ENCODE results near the gene SPATA6L. TPM values are rescaled to one million over a fixed set of nuclear protein-coding genes. Genes with fewer than 3 reads are reported as not detected.

The SPATA6L gene
- total and polyA plus RNA-seq, 2 of the 4 experiments (the other 2 are of a cell fraction), result 0.18 to 0.84 TPM

DNA sequence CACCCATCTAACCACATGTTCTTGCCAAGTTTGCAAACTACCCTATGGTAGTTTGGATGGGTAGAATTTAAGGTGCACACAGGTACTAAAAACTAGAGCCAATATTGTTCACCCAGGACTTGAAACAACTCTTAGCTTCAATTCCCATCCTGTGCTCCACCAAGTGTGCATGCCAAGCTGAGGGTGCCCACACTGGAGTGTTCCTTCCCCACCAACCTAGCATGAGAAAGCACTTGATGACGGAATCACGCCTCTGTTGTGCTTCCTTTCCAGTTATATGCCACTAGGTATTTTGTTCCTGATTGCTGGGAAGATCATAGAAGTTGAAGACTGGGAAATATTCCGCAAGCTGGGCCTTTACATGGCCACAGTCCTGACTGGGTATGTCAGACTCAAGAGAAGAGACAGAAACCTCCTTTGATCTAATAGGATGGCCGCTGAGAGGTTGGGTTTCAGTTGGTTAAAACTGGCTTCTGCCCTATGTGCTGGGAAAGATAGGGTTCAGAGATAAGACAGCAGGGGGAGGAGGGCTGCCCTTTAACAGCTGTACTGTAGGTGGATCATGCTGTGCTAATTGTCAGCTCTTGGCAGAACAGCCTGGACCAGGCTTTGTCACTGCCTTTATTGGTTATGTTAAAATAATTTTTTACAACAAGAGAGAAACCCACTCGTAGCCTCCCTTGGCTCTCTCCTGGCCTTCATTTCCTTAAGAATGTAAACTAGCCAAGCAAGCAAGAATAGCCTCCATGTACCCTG, 92.5 kb downstream of the SPATA6L start:
- Histone ChIP-seq H2BK5ac (ENCODE audit: low read depth, low read length, poor library complexity, severe bottlenecking) (no peak overlapping the region), H2BK20ac (ENCODE audit: low read depth, low read length) (no peak overlapping the region), H4K20me1 (ENCODE audit: insufficient read depth, low read length) (no peaks in the 10 kb centered on the region), H3K9me1 (ENCODE audit: insufficient read depth, low read length) (no peaks in the 10 kb centered on the region), H3K9me3 (ENCODE audit: control insufficient read depth, insufficient read depth, low read length) (no peaks in the 10 kb centered on the region), H3K4me3 (ENCODE audit: insufficient read depth, low read depth, low read length) (no peak overlapping the region), H3K9ac (ENCODE audit: low read depth, low read length) (no peak overlapping the region), H3K36me3 (ENCODE audit: control insufficient read depth, insufficient read depth, low read length) (peaks cover 2% of the 10 kb centered on the region), H3K23ac (ENCODE audit: low read depth, low read length) (no peak overlapping the region), H3K79me1 (ENCODE audit: low read depth in 1 of 2, low read length in 2 of 2) (no peaks in the 10 kb centered on the region), H3K4ac (ENCODE audit: low read depth, low read length) (no peak overlapping the region), H3K18ac (ENCODE audit: low read depth, low read length) (no peak overlapping the region), H2BK15ac (ENCODE audit: low read depth, low read length) (no peak overlapping the region), H3K4me1 (ENCODE audit: control insufficient read depth, insufficient read depth, low read length) (no peaks in the 10 kb centered on the region), H3K56ac (ENCODE audit: extremely low read depth, insufficient read depth, low read length) (no peak overlapping the region), H4K8ac (ENCODE audit: low read depth in 2 of 2, low read length in 2 of 2) (no peak overlapping the region), H4K5ac (ENCODE audit: low read depth, low read length) (no peak overlapping the region), H2AK5ac (ENCODE audit: low read depth, low read length) (no peak overlapping the region), H3K27ac (ENCODE audit: insufficient read depth, low read length) (no peak overlapping the region), H2BK120ac (ENCODE audit: low read depth, low read length) (no peak overlapping the region), H3K14ac (replicated peaks; ENCODE audit: low read depth, low read length) (no peak overlapping the region), H2AFZ (replicated peaks; ENCODE audit: low read length, poor library complexity) (no peak overlapping the region), H2AK9ac (replicated peaks; ENCODE audit: low read depth, low read length, poor library complexity) (no peak overlapping the region), H3K27me3 (ENCODE audit: control insufficient read depth, insufficient read depth, low read length) (peaks cover 3% of the 10 kb centered on the region; the same call in 1 of the 2 replicates), H4K91ac (ENCODE audit: insufficient read depth, low read depth, low read length) (no peak overlapping the region), H3K4me2 (ENCODE audit: low read depth, low read length) (no peak overlapping the region)
- ChIA-PET CTCF (no interaction called here), POLR2A (ENCODE audit: unreplicated experiment) (no interaction called here)
- DNase-seq (no peak), ATAC-seq (ENCODE audit: low read depth) (no peak)
- in situ Hi-C loops (cut with MboI; ENCODE audit: low sequenced_read_pairs) (no loop called here), dilution Hi-C loops (cut with HindIII; ENCODE audit: low sequenced_read_pairs, unreplicated experiment) (no loop called here), intact Hi-C loops (cut with micrococcal nuclease) (loop anchor here (10.0 kb wide), 1 partner anchor 61 kb away; no protein-coding TSS in a partner anchor)
- no CpG with 5 or more reads among the region's 5 CpGs for WGBS, 2 experiments (ENCODE audit: extremely low coverage in 2 of 2, insufficient read length in 1 of 2)
- TF ChIP-seq, protein P1, sequence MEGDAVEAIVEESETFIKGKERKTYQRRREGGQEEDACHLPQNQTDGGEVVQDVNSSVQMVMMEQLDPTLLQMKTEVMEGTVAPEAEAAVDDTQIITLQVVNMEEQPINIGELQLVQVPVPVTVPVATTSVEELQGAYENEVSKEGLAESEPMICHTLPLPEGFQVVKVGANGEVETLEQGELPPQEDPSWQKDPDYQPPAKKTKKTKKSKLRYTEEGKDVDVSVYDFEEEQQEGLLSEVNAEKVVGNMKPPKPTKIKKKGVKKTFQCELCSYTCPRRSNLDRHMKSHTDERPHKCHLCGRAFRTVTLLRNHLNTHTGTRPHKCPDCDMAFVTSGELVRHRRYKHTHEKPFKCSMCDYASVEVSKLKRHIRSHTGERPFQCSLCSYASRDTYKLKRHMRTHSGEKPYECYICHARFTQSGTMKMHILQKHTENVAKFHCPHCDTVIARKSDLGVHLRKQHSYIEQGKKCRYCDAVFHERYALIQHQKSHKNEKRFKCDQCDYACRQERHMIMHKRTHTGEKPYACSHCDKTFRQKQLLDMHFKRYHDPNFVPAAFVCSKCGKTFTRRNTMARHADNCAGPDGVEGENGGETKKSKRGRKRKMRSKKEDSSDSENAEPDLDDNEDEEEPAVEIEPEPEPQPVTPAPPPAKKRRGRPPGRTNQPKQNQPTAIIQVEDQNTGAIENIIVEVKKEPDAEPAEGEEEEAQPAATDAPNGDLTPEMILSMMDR (conservative IDR thresholded peaks at IDR 0.05; ENCODE audit: low read depth, low read length), result no peak
- no peak for TF ChIP-seq CHD1 (IDR thresholded peaks at IDR 0.05; ENCODE audit: low read depth, low read length)
- no peak for TF ChIP-seq RAD21 (IDR thresholded peaks at IDR 0.05; ENCODE audit: low read length)
- no peak for TF ChIP-seq POLR2A (IDR thresholded peaks at IDR 0.05; ENCODE audit: low read depth, low read length)
- TF ChIP-seq, protein P2, sequence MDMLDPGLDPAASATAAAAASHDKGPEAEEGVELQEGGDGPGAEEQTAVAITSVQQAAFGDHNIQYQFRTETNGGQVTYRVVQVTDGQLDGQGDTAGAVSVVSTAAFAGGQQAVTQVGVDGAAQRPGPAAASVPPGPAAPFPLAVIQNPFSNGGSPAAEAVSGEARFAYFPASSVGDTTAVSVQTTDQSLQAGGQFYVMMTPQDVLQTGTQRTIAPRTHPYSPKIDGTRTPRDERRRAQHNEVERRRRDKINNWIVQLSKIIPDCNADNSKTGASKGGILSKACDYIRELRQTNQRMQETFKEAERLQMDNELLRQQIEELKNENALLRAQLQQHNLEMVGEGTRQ (IDR thresholded peaks at IDR 0.05; ENCODE audit: low read depth, low read length), result no peak
- no peak for TF ChIP-seq RCOR1 (IDR thresholded peaks at IDR 0.05; ENCODE audit: insufficient replicate concordance, low read length)
- TF ChIP-seq BHLHE40 (IDR thresholded peaks at IDR 0.05; ENCODE audit: low read depth, low read length), result no peak
- TF ChIP-seq NFE2L2 (IDR thresholded peaks at IDR 0.05; ENCODE audit: low read depth, low read length), result no peak
- no peak for TF ChIP-seq SMC3 (IDR thresholded peaks at IDR 0.05; ENCODE audit: low read depth, low read length)
- no peak for TF ChIP-seq MXI1 (IDR thresholded peaks at IDR 0.05; ENCODE audit: borderline replicate concordance, low read depth, low read length)
- no peak for TF ChIP-seq MAZ (IDR thresholded peaks at IDR 0.05; ENCODE audit: borderline replicate concordance, low read depth, low read length)
- BruUV-seq (replicated peaks), result no TSS peak
